HG03103 (cell line): ENCODE data around the gene DHRS7C.
"Not testable (repeated sequence)": the region's sequence is repeated elsewhere in the genome, so short reads cannot be mapped to it uniquely, and the experiment has no call there.

Experiments
- ATAC-seq: cut with Tn5 transposase; IDR thresholded peaks from one replicate; pipeline ENCODE4 v1.9.1; 2021; ENCODE audit warnings: low read depth; ENCODE audit not compliant: unreplicated experiment

Gene DHRS7C

DNA sequence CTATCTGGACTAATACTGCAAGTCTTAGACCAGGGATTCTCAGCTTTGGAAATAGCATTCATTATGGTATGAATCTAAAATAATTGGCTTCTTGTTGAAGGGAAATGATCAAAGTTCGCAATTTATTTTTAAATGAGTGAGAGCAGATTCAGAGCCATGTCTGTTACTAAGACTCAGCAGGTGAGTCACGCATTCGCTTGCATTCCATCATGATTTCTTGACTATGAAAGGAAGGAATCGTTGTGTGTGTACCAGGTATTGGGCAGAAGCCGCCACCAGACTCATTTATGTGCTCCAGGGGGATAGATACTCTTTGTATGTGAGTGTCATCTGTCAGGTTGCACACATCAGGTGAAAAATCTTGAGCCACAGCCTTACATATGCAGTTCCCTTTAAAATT, 19.7 kb upstream of the DHRS7C start:
- ATAC-seq, result no peak

DNA sequence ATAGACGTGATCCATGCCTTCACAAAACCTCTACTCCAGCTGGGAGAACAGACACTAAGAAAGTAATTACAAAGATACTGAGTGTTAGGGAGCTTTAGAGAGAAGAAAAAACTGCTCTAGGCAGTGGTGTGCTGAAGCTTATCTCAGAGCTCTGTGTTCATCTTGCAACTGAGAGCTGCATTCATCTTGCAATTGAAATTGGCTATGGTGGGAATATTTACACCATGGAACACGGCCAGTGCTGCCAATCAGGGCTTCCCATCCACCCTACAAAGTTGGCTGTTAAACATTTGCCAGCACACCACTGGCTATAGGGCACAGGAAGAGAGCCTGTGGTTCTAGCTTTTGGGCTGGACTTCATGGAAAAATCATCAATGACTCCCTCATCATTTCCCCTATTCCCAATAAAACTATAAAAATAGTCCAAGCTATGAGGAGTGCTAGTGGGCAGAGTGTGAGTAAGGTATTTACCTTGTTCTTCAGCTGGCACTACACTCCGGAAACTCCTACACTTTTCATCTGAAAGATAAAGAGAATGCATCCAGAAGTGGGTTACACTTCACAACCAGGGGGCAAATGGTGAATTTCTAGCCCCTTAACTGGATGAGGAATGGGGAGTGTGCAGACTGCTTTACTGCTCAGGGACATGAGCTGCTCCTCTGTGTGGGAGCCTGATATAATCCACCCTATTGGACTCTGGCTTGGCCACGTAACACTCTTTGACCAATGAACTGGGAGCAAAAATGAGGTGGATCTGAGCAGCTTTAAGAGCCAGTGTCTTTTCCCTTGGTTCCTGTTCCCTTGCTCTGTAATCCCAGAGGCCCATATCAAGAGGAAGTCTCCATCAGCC, 18.9 kb upstream of the DHRS7C start:
- no peak for ATAC-seq

DNA sequence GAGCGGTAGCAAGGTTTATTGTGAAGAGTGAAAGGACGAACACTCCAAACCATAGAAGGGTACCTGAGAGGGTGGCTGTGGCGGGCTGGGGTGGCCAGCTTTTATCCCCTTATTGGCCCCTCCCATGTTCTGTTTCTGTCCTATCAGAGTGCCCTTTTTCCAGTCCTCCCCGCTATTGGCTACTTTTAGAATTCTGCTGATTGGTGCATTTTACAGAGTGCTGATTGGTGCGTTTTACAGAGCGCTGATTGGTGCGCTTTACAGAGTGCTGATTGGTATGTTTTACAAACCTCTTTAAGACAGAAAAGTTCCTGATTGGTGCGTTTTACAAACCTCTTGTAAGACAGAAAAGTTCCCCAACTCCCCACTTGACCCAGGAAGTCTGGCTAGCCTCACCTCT, 18.0 kb upstream of the DHRS7C start:
- no peak for ATAC-seq

DNA sequence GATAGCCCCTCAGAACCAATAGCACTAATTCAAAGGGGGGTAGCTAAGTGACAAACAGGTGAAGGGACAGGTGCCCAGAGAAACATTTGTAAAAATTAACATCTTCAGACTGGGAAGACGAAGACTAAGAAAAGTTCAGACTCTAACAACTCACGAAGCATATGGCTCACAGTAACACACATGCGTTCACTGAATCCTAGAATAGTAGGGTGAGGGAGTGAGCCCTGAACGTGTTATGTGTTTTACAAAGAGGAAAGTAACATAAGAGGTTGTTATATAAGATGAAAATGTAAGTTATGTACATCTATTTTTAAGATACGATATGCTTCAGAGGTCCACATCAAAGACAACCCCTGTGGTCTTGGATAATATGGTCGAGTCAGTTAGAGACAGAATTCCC, 15.3 kb upstream of the DHRS7C start:
- no peak for ATAC-seq

DNA sequence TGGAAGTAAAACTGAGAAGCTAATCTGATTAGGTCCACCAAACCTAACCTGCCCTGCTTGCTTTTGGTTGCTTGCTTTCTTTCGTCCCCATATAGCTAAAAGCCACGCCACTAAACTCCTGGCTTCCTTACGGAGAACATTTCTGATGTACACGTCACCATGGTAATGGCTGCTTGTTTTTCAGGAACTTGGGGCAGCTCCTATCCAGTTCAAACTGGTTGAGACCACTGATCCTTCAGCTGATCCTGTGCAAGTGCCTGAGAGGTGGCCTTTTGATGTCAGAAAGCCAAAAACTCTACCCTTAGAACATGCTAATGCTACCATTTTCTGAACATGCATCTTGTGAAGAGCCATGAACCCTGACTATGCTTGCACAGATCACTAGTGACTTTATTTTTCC, 14.4 kb upstream of the DHRS7C start:
- no peak for ATAC-seq

DNA sequence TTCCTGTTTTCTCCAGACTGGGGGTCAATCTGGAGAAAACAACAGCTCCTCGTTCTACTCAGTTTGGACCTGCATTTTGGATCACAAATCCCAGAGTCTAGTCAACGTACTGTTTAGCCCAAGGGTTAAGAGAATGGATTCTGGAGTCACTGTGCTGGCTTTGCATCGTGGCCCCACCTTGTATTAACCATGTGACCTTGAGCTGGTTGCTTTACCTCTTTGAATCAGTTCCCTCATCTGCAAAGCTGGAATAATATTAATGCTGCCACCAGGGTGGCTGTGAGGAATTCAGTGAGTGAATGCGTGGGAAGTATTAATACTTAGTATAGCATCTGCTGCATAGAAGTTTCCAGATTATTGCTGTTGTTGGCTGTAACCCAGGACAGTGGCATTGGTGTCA, 11.3 kb upstream of the DHRS7C start:
- ATAC-seq, result no peak

DNA sequence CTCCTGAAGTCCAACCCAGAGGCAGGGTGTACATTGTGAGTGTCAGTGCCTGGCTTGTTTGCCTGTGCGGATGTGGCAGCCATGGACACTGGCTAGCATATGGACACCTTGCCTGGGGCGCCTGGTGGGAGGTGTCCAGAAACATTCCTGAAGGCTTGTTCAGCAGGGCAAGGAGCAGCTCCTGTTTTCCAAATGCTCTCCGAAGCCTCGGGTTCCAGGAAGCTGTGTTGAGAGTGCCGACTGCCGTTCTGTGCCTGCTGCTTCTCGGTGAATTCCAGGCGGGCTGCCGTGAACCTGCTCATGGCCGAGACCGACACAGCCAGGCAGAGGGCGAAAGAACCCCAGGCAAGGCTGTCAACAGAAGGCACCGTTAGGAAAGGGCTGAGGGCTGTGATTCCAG, 10.9 kb upstream of the DHRS7C start:
- no peak for ATAC-seq

DNA sequence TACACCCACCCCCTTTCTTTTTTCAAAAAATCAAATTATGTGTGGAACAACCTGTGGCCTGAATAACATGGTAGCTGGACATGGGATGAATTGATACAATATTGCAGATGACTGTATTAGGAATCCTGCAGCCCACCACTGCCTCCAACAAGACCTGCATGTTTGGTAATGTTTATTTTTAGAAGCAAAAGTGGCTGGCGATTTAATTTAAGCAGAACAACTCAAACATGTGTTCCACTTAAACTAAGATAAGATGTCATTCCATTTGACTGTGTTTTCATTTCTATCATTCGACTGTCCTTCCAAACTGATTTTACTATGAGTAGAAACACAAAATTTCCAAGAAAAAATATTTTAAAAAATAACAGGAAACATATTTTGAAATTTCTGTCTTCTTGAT, 10.1 kb upstream of the DHRS7C start:
- no peak for ATAC-seq

DNA sequence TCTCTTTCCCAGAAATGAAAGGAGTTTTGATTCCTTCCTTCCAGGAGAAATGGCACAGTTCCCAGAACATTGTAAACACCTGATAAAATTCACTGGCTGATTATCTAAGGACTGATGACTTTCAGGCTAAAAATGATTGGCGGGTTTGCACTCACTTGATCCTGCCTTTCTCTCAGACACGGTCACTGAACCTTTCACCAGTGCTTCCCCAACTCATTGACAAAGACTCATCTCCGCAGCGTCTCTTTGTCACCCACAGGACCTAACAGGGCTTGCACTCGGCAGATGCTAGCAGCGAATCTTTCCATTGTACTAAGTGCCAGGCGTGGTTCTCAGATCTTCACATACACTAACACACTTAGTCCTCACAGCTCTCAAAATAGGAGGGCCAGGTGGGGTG, 7.3 kb upstream of the DHRS7C start:
- no peak for ATAC-seq

DNA sequence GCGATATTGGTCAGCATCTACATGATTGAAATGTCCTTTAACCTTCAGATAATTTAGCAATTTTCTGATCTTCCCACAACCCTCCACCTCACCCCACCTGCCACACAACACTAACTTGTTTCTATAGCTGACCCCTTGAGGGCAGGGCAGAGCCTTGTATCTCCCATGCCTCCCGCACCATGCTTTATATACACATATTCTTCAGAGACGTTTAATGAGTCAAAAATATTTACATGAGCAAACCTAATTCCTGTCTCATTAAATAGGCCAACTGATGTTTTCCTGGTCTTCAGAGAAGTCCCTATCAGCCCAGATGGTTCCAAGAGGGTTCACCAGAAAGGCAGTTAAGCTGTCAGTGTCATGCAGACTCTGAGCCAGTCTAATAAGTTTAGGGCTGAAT, 6.6 kb upstream of the DHRS7C start:
- ATAC-seq, result no peak

DNA sequence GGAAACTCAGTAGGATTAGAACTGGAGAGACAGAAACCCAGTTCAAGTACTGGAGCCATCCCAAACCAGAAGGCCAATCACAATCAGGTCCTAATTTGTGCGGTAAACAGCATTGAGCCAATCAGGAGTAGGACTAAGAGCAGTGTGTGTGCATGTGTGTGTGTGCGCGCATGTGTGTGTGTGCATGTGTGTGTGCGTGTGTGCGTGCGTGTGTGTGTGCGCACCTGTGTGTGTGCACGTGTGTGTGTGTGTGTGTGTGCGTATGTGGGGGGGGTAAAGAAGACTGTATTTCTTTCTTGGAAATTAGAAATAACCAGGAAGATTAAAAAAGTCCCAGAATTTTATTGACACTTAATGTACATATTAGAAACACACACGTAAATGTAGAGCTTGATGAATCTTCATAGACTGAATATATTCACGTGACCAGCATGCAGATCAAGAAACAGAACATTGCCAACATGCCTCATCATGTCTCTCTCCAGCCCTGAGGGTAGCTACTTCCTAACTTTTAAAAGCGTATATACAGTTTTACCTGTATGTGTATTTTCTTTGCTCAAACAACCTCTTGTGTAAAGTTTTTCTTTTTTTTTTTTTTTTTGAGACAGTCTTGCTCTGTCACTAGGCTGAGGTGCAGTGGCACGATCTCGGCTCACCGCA, 919 bp upstream of the DHRS7C start:
- no peak for ATAC-seq

DNA sequence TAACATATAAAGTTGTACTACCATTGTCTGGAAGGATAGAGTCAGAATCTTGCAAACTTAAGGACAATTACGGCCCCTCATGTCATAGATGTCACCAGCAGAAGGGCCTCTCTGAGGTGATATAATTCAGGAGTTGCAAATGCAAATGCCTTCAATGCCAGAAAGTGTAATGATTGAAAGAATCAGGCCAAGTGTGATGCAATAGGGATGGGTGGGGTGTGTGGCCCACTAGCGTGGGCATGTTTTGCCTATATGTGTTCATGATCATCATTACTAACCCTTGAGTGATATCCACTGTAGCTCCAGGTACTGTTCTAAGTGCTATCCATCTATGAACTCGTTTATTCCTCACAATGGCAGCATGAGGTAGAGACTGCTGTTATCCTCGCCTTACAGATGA, 1.1 kb downstream of the DHRS7C start:
- no peak for ATAC-seq

DNA sequence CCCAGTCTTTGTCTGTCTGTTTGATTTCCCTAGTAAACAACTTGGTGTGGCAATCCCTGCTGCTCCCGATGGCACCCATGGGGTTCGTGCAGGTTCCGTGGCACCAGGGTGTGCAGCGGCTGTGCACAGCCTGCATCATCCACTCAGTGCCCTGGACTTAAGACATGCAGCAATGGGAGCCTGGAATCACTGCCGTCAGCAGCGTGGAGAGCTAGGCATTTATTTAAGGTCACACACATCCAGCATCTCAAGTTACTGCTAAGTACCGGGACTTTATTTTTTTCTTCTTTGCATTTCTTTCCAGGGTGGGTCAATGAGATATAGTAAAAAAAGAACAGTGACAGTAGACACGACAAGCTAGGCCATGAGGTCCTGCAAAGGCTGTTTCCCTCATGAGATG, 2.8 kb downstream of the DHRS7C start:
- ATAC-seq, result no peak

DNA sequence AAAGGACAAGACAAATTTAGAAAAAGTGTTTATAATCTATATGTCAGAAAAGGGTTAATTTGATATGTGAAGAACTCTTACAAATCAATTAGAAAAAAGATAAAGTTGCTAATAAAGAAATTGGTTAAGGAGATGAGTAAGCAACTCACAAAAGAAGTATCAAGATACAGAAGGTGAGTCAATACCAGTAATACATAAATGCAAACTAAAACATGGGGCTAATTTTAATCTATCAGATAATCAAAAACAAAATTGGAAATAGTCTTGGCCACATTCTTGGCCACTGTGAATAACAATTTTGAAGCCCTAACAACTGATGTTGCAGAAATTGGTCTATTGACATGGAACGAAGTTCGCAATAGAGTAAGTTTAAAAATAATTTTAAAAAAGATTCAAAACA, 6.8 kb downstream of the DHRS7C start:
- ATAC-seq, result no peak

DNA sequence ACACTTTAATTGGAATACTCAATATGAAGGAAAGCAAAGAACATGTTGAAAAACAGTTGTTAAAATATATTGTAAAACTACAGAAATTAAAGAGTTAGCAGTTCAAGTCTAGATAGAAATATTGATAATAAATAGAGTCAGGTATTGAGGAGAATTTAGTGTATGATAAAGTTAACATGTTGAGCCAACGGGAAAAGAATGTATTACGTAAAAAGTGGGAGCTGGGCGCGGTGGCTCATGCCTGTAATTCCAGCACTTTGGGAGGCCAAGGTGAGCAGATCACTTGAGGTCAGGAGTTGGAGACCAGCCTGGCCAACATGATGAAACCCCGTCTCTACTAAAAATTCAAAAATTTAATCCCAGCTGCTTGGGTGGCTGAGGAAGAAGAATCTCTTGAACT, 7.9 kb downstream of the DHRS7C start:
- ATAC-seq, result not testable (repeated sequence)

DNA sequence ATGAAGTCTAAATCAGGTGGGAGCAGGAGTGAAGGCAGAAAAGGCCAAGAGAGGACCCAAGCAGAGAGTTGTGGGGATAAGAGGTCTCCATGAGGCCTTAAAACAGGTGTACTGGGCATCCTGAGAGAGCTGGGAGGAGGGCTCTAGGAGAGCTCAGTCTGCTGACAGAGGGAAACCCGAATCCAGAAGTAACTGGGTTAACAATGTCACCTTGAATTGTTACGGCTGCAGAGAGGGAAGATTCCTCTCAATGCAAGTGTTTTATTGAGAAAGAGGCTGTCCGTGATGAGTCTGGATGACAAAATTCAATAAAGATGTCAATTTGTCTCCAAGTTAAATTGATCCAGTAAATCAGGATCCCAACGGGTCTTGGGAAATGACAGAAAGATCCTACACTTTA, 8.3 kb downstream of the DHRS7C start:
- ATAC-seq, result no peak

DNA sequence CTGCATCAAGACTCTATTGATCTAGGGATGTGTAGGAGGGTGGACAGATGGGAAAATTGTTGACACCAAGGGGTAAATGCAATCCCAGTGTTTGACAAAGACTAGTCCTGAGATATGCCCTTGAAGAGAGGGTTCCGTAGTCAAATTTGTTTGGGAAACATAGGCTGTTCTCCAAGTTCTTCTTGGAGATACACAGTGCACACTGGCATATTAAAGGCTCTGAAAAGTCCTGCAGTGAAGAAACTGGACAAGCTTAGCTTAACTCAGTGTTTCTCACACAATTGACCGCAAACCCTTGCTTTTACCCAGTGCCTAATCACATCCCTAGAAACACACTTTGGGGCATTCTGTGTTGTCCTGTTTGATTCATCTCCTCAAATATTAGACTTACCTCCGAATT, 10.8 kb downstream of the DHRS7C start:
- ATAC-seq, result no peak

DNA sequence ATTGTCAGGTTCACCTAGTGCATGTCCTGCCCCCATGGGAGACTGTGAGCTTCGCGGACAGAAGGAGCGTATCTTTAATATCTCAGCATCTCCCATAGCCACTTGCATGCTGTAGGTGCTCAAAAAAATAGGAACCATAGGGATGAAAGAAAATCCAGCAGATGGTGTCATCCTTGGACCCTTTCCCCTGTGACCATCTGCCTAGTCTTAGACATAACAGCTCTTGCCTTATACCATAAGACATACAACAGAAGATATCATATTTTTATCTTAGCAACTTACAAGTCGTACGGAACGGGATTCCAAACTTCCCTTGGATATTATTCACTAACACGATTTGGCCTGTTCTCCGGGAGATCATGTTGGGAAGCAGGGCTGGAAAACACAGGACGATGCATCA, 14.5 kb downstream of the DHRS7C start:
- ATAC-seq, result no peak

DNA sequence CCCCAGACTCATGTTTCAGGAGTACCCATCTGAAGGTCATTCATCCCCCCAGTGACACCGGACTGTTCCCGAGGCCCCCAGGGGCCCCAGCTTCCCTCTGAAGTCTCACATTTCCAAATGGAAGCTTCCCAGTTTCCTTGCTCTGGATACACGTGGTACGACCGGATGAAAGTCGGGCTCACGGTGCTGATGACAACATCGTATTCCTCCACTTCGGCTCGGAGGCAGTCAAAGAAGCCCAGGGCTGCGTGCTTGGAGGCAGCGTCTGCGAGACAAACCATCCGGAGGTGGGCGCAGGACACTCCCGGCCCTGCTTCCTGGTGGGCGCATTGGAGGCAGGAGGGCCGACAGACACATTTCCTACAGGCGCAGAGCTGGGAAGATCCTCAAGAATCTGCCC, 18.7 kb downstream of the DHRS7C start:
- ATAC-seq, result no peak

DNA sequence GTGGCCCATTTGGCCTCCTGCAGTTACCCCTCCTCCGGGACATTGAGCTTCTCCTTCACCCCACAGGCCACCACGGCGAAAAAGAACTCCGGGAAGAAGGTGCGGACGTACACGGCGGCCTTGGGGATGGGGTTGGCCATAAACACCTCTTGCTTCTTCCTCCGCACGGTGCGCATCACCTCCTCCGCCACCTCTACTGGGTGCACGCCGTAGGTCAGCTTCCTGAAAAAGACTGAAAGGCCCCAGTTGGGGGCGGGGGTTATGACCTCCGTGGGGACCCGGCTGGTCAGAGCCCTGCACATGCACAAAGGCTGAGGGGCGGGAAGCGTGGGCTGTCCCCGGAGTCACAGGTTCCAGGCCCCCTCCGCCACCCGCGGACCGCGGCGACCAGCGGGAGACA, 19.9 kb downstream of the DHRS7C start:
- ATAC-seq, result no peak

DNA sequence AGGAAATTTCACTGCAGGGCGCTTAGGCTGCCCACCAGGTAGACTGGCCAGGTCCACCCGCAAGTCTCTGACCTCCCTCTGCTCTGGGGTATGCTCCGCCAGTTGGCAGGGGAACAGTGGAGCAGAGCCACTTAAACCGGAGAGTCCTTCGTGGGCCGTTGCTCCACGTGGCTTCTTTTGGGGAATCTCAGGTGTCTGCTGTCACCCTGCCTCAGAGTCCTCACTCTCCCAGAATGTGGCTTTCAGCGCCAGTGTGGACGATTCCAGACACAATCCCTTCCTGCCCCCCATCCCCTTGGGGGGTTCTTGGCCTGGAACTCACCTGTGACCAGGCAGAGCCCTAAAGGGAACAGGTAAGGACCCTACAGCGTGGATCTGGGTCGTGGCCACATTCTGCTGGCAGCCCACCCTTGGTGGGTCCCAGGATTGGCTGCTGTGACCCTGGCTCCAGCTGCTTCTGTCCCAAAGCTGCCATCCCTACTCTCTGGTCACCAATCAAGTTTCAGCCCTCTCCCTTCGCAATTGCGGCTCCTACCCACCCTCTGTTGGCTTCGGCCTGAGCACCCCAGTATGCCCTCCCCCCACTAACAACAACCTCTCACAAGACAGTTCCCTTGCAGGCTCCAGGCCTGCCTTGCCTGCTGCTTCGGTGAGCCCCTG, 22.2 kb downstream of the DHRS7C start:
- ATAC-seq, result no peak

DNA sequence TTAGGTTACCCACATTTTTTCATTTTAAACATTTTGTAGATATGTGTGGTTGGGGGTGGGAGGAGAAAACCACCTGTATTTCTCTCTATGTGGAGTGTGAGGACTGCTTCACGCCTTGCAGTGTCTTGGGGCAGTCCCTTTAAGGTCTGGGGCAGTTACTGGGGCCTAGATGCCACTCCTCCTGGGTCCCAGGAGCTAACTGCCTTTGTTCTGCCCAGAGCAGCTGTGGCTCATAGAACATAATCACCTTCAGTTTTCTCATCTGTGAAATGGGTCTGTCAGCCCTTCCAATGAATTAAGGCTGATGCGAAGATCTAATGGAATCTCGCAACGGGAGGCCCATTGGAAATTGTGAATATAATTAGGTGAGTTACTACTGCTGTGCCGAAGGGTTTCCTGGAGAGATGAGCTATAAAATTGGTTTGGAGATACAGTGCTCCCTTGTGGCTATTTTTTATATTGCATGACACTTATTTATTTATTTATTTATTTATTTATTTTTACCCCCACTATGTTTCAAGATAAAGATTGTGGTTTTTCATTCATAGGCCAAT, 22.9 kb downstream of the DHRS7C start:
- ATAC-seq, result no peak
